GM19328 (cell line): ENCODE measurements around the gene DNAH17.

Experiments used
- ATAC-seq: cut with Tn5 transposase; IDR thresholded peaks from one replicate; pipeline ENCODE4 v1.9.1; 2021; ENCODE audit warnings: mild to moderate bottlenecking, moderate library complexity; ENCODE audit not compliant: unreplicated experiment

Gene DNAH17

DNA sequence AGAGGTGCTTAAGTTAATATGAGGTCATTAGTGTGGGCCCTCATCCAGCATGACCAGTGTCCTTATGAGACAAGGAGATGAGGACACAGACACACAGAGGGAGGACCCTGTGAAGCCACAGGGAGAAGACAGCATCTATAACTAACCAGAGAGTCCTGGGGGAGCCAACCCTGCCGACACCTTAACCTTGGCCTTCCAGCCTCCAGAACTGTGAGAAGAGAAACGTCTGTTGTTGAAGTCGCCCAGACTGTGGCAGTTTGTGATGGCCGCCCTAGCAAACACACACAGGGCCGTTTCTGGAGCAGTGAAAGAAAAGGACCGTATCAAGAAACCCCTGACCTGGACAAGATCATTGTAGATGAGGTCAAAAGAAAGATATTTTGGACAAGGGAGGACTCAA, 26.7 kb downstream of the DNAH17 start:
- no peak for ATAC-seq

GRCh38 chr17:78548725-78549124, 28.5 kb downstream of the DNAH17 start:
- no peak for ATAC-seq

DNA sequence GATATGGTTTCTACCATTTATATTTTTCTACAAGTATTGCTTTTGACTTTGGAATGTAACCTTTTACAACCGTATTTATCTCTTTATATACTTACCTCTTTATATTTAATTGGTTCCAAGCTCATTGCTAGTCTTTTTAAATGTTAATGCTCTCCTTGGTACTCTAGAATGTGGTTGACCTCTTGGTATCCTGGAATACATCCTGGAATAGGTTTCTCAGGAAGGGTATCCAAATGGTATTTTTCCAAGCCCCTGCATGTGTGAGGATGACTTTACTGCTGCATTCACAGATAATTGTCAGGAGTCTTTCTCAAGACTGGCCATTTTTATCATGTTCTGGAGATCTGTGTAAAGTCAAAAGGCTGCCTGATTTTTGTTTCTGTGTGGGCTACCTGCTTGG, 30.2 kb downstream of the DNAH17 start:
- no peak for ATAC-seq

- no peak for ATAC-seq
Measured at GRCh38 chr17:78546476-78546875, 30.7 kb downstream of the DNAH17 start.

DNA sequence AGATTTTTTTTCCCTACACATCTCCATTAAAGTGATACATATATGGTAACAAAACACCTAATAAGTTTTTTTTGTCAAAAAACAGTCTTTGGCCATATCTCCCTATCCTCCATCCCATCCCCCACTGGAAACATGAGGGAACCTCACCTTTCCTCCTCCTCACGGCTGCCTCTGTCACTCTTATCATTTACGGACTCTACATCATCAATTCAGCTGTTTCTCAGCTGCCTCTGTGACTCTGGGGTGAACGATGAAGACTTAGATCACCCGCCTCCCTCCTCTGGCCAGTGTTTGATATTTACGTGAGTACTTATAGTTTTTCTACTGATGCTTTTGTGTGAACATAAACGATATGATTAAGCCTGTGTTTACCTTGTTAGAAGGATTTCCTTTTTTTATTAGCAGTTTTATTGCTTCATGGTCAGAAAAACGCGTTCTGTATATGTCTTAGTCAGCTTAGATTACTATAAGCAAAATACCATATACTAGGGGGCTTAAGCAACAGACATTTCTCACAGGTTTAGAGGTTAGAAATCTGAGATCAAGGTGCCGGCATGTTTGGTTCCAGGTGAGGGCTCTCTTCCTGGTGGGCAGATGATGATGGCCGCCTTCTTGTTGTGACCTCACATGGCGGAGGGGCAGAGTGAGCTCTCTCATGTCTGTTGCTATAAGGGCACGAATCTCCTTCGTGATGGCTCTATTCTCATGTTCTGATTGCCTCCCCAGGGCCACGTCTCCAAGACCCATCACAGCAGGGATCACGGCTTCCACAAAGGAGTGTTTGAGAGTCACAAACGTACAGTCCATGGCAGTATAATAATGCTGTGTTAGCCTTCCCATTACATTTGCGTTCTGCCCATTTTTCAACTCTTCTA, 32.1 kb downstream of the DNAH17 start:
- ATAC-seq = no peak

GRCh38 chr17:78541488-78542206, 35.5 kb downstream of the DNAH17 start:
- ATAC-seq = no peak

DNA sequence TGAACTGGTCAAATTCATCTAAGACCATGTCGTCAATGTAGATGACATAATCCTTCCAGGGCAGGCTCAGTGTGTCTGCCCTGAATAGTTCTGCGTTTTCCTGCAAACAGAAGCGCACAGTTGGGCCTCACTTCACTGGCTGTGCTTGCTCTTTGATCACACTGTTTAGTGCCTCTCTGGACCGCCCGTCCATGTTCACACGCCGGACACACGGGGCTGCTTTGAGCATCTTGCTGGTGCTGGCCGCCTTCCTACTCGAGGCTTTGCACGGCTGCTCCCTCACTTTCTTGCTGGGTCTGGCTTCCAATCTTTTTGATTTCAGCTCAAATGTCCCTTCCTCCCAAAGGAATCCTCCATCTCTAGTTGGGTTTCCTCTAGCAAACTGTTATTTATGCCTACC, 37.4 kb downstream of the DNAH17 start:
- ATAC-seq = no peak

DNA sequence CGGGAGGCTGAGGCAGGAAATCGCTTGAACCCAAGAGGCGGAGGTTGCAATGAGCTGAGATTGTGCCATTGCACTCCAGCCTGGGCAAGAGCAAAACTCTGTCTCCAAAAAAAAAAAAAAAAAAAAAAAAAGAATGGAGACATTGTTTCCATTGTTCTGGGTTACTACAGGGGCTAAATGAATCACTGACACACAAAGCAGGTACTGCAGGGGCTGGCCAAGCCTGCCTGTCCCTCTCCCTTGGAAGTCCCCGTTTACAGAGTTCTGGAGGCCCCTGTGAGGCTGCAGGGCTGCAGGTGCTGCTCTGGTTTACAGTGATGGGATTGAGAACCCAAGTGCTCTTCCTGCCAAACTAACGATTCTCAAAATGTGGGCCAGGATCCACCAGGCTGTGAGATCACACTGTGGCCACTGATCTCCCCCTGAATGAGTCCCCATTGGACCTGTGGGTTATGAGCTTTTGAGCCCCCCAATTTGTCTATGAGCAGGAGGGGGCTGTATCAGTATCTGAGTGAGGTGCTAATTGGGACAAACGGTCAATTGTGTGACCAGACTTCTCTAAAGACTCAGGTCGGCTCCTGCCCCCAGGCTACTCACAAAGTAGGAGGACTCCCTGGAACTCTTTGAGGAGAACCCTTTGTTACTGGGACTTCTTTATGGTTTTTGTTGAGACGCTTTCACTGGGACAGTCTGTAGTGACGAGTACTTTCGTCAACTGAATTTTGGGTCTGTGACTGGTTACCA, 39.0 kb downstream of the DNAH17 start:
- no peak for ATAC-seq

DNA sequence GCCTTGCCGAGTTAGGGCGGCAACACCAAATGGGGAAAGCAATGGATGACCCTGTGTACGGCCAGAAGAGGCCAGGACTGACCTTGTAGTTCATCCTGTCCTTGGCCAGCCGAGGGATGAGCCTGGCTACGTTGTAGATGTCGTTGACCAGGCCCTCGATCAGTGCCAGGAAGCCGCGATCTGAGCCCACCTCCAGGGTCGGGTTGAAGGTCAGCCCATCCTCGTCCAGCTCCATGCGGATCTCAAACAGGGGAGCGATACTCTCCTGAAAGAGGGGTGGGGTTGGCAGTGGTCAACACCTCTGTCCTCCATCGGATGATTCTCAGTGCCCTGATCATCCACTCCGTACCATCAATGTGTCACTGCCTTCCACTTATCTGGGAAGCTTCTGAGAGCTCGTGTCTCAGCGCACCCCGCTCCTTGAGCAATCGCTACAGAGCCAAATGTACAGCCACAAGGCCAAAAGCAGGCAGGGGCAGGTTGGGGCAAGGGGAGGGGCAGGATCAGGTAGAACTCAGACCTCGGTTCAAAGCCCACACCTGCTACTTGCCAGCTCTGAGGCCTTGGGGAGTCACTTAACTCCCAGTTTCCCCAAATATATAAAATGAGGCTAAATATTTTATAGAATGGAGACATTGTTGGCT, 39.9 kb downstream of the DNAH17 start:
- no peak for ATAC-seq

DNA sequence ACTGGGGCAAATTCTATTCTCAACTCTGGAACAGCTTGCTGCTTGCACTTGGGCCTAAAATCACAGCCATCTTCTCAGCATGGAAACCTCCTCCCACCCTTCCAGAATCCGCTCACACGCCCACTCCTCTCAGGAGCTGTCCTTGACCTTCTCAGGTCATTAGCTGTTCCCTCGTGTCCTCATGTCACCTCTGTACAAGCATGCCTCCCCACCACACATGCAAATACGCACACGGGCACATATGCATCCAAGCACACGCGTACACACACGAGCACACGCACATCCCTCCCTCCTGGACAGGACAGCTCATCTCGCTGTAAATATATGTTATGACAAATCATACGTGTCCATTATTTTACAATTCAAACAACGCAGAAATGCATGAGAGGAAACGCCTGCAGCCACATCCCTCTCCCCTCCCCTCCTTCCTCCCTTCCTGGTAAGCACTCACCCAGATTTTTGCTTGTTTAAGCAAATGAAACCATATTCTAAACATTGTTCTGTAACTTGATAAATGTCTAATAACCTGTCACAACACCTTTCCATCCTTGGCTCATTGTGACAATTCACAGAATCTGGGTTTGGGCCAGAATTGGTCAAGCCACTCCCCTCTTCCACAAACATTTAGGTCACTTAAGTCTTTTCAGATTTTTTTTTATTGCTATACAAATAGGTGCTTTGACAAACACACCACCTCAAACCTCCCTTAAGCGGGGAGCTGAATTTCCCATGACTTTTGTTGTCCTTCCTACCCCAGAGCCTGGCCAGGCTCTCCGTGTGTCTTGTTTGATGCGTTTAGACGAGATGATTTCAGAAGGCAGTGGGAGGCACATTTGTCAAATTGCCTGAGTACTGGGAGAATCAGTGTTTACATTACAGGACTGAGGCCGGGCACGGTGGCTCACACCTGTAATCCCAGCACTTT, 41.7 kb downstream of the DNAH17 start:
- no peak for ATAC-seq

DNA sequence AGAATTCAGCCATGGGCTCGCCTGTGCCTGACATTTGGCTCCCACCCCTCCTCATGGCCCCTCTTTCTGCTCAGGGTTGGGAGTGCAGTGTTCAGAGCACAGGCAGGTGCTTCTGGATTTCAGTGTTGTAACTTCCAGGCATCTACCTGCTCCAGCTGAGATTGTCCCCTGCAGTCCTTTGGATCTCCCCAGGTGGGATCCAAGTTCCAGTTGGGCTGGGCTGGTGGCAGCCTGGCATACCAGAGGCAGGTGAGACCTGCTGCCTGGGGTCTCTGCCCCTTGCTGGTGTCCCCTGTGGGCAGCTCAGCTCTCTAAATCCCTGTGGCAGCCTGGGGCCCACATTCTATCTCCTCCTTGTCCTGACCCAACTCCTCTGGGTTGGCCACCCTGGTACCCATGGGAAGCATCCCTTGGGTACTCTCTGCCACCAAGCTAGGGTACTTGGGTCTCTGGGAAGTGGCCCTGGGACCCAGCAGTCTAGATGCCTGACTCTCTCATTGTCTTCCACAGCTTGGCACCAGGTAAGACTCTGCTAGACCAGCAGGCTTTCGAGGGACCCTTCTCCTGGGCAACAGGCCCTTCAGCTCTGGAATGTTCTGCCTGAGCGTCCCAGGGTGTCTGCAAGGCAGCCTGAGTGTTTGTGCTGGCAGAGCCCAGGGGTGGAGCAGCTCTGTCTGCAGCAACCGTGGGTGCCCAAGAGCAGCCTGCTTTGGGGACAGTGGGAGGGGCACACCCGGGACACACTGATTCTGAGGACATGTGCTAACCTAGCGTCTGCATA, 42.5 kb downstream of the DNAH17 start:
- no peak for ATAC-seq

DNA sequence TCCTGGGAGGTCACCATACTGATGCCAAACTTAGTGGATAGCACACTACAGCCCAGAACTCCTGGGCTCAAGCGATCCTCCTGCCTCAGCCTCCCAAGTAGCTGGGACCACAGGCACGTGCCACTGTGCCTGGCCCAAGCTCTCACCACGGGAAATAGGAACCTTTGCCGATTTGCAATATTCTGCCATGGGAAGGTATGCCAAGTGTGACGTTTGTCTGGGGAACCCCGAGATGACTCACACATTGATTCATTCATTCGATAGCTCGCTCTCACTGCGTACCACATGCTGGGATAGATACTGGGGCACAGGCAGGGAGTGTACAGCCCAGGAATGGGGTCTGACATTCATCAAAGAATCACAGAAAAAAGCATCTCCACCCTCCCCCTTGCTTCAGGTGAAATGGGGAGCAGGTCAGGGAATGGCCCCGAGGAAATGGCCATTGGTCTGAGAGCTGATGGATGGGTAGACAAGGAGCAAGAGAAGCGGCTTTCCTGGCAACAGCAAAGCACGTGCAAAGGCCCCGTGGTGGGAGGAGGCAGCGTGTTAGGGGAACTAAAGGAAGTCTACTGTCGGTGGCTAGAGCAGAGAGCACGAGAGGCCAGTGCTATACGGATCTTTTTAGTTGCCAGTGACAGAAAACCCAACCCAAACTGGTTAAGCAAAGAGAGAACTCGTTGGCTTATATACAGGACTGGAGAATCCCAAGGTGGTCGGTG, 44.1 kb downstream of the DNAH17 start:
- no peak for ATAC-seq

DNA sequence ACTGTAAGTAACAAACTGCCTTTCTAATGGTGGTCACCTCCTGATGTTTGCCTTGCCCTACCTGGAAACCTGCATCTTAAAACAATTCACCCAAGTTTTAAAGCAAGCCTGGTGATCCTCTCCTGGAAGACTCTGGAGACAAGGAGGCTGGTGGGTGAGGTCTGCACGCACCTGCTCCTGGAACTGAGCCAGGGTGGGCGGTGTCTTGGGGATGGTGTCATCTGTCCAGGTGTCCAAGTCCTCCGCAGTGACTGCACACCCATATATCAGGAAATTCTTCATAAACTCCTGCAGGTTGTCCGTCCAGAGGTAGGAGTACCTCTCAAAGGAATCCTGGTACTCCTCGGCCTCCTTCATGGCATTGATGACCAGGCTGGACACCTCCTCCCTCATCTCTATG, 44.9 kb downstream of the DNAH17 start:
- no peak for ATAC-seq

GRCh38 chr17:78530675-78531074, 46.5 kb downstream of the DNAH17 start:
- no peak for ATAC-seq

GRCh38 chr17:78529871-78530670, 47.1 kb downstream of the DNAH17 start:
- no peak for ATAC-seq

DNA sequence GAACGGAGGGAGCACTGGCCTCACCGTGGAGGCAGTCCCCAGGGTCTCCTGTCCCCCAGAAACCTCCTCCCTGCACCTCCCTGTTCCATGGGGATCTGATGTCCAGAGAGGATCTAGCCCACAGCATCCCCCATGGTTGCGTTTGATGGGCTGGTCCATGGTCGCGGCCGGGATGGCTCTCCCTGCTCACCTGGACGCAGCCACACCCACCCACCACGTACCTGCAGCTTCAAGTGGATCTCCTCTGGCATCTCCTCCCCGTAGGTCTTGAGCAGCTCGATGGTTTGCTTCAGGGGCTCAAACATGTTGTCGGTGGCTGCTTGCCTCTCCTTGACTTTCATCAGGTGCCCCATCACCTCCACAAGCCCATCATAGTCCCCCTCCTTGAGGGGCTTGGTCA, 47.9 kb downstream of the DNAH17 start:
- no peak for ATAC-seq

- no peak for ATAC-seq
Measured at GRCh38 chr17:78528541-78528940, 48.7 kb downstream of the DNAH17 start.

DNA sequence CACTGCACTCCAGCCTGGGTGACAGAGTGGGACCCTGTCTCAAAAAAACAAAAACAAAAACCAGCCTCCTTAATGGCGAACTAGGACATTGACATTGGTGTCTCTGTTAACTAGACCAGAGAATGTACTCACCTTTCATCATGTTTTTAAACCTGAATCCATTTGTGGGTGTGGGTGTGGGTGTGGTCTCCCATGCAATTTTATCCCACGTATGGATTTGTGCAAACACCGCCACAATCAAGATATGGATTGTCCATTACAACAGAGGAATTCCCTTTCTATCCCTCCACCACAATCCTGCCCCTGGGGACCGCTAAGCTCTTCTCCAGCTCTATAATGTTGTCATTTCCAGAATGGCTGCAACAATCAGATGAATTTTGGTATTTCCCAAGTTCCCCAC, 49.9 kb downstream of the DNAH17 start:
- no peak for ATAC-seq
